Measurements from ENCODE around the gene TXNRD3. TPM values are rescaled to one million over a fixed set of nuclear protein-coding genes. Genes with fewer than 3 reads are reported as not detected.

Gene TXNRD3
- polyA plus RNA-seq, 1 of the 3 experiments (the other 2 are of a cell fraction), result 4.7 TPM

DNA sequence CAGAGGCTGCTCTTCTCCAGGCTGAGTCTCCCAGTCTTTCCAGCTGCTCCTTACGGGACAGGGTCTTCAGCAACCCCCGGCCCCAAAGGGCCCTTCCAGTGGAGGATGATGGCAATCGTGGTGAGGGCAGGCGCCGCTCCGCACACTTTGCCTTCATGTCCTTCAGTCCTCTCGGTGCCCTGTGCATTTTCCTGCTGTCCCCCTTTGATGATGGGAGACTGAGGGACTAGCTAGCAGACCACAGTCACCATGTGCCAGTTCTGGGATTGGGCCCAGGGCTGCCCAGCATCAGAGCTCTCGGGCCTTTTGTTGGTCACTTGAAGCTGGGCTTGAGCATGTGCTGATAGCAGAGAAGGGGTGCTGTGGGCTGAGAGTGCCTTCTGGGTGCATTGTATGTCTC lies 8.8 kb upstream of the TXNRD3 start:
- Histone ChIP-seq H3F3A (replicated peaks; ENCODE audit: insufficient read depth) (no peaks in the 10 kb centered on the region), H3K9me3 (no peaks in the 10 kb centered on the region), H3K79me2 (ENCODE audit: insufficient read depth) (no peaks in the 10 kb centered on the region), H3K4me3 (ENCODE audit: low read depth in 2 of 2, low read length in 1 of 2) (no peak overlapping the region), H3K4me2 (no peak overlapping the region), H3K4me1 (ENCODE audit: control insufficient read depth in 1 of 2, insufficient read depth in 2 of 2, low read depth in 1 of 2, low read length in 1 of 2) (peaks cover 0 to 4% of the 10 kb centered on the region in 2 experiments; a peak in 1 of 4 replicates), H3K27me3 (ENCODE audit: insufficient read depth) (peaks cover 7% of the 10 kb centered on the region; the same call in 1 of the 2 replicates), H4K20me1 (ENCODE audit: insufficient read depth) (no peaks in the 10 kb centered on the region), H3K9me2 (no peaks in the 10 kb centered on the region), H3K27ac (ENCODE audit: low read depth in 2 of 2, low read length in 1 of 2) (no peak overlapping the region), H3K9ac (no peak overlapping the region), H3K36me3 (replicated peaks in 1 of 2; ENCODE audit: control insufficient read depth in 1 of 2, insufficient read depth in 2 of 2, low read length in 1 of 2) (no peaks in the 10 kb centered on the region), H2AFZ (ENCODE audit: low read depth) (no peak overlapping the region)
- POLR2A ChIA-PET, result no interaction called here
- CTCF ChIA-PET, result interaction anchor here (0.9 kb wide), 1 partner anchor 15 kb away, joined by 3 read pairs; no protein-coding TSS in a partner anchor
- WGBS (ENCODE audit: low lambda C conversion rate), result 57% methylated on average over 2 of the region's 8 CpGs
- DNase-seq, result no peak
- TF ChIP-seq FOXJ3 (CRISPR knock-in tag; IDR thresholded peaks at IDR 0.05) (no peak), YY1 (IDR thresholded peaks at IDR 0.05; ENCODE audit: low read depth) (no peak), ELF1 (IDR thresholded peaks at IDR 0.05) (no peak), PBX3 (IDR thresholded peaks at IDR 0.05) (no peak), RCOR1 (IDR thresholded peaks at IDR 0.05; ENCODE audit: low read length) (no peak), TEAD4 (IDR thresholded peaks at IDR 0.05; ENCODE audit: borderline replicate concordance, insufficient read depth) (no peak), NRF1 (IDR thresholded peaks at IDR 0.05; ENCODE audit: low read depth, low read length) (no peak), EZH2phosphoT487 (IDR thresholded peaks at IDR 0.05; ENCODE audit: borderline replicate concordance, low read depth) (no peak), TAF1 (IDR thresholded peaks at IDR 0.05; ENCODE audit: borderline replicate concordance, low read depth, low read length) (no peak), SIN3A (IDR thresholded peaks at IDR 0.05; ENCODE audit: borderline replicate concordance, low read depth, low read length) (no peak)
- TF ChIP-seq, protein P1, sequence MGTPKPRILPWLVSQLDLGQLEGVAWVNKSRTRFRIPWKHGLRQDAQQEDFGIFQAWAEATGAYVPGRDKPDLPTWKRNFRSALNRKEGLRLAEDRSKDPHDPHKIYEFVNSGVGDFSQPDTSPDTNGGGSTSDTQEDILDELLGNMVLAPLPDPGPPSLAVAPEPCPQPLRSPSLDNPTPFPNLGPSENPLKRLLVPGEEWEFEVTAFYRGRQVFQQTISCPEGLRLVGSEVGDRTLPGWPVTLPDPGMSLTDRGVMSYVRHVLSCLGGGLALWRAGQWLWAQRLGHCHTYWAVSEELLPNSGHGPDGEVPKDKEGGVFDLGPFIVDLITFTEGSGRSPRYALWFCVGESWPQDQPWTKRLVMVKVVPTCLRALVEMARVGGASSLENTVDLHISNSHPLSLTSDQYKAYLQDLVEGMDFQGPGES (IDR thresholded peaks at IDR 0.05; ENCODE audit: low read depth, low read length), result no peak

GRCh38 chr3:126663257-126663656 lies 8.3 kb upstream of the TXNRD3 start:
- no peak for DNase-seq
- H3K27ac ChIP-seq (ENCODE audit: low read depth in 2 of 2, low read length in 1 of 2), result no peak overlapping the region
- no CpG with 5 or more reads among the region's 4 CpGs for WGBS (ENCODE audit: low lambda C conversion rate)

More at GRCh38 chr3:126663257-126663656, 8.3 kb upstream of the TXNRD3 start:
- Histone ChIP-seq H3K9me3 (no peaks in the 10 kb centered on the region), H3K4me1 (ENCODE audit: control insufficient read depth in 1 of 2, insufficient read depth in 2 of 2, low read depth in 1 of 2, low read length in 1 of 2) (peaks cover 0 to 4% of the 10 kb centered on the region in 2 experiments; a peak in 1 of 4 replicates), H3F3A (replicated peaks; ENCODE audit: insufficient read depth) (no peaks in the 10 kb centered on the region), H3K27me3 (ENCODE audit: insufficient read depth) (peaks cover 7% of the 10 kb centered on the region; the same call in 1 of the 2 replicates), H3K9me2 (no peaks in the 10 kb centered on the region), H3K36me3 (replicated peaks in 1 of 2; ENCODE audit: control insufficient read depth in 1 of 2, insufficient read depth in 2 of 2, low read length in 1 of 2) (no peaks in the 10 kb centered on the region), H3K9ac (no peak overlapping the region), H4K20me1 (ENCODE audit: insufficient read depth) (no peaks in the 10 kb centered on the region), H3K4me2 (no peak overlapping the region), H3K79me2 (ENCODE audit: insufficient read depth) (no peaks in the 10 kb centered on the region), H3K4me3 (ENCODE audit: low read depth in 2 of 2, low read length in 1 of 2) (no peak overlapping the region), H2AFZ (ENCODE audit: low read depth) (no peak overlapping the region)
- TF ChIP-seq, protein P2, sequence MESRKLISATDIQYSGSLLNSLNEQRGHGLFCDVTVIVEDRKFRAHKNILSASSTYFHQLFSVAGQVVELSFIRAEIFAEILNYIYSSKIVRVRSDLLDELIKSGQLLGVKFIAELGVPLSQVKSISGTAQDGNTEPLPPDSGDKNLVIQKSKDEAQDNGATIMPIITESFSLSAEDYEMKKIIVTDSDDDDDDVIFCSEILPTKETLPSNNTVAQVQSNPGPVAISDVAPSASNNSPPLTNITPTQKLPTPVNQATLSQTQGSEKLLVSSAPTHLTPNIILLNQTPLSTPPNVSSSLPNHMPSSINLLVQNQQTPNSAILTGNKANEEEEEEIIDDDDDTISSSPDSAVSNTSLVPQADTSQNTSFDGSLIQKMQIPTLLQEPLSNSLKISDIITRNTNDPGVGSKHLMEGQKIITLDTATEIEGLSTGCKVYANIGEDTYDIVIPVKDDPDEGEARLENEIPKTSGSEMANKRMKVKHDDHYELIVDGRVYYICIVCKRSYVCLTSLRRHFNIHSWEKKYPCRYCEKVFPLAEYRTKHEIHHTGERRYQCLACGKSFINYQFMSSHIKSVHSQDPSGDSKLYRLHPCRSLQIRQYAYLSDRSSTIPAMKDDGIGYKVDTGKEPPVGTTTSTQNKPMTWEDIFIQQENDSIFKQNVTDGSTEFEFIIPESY (IDR thresholded peaks at IDR 0.05; ENCODE audit: borderline replicate concordance, low read depth), result no peak
- POLR2A ChIA-PET, result no interaction called here
- CTCF ChIA-PET, result interaction anchor here (0.9 kb wide), 1 partner anchor 15 kb away, joined by 3 read pairs; no protein-coding TSS in a partner anchor
